ENCODE results near the gene DUSP18. TPM values are rescaled to one million over a fixed set of nuclear protein-coding genes. Genes with fewer than 3 reads are reported as not detected.

DUSP18 gene
- total and polyA plus RNA-seq, 2 of the 4 experiments (the other 2 are of a cell fraction): 14.9 TPM

- no peak overlapping the region for H3K9ac ChIP-seq (ENCODE audit: low read depth, low read length)
- ATAC-seq (ENCODE audit: low read depth): no peak
- in situ Hi-C loops (cut with MboI; ENCODE audit: low sequenced_read_pairs): no loop called here
Measured at GRCh38 chr22:30643055-30643875, 24.4 kb downstream of the DUSP18 start.

More at GRCh38 chr22:30643055-30643875, 24.4 kb downstream of the DUSP18 start:
- Histone ChIP-seq H3K27ac (ENCODE audit: insufficient read depth, low read length) (no peak overlapping the region), H2AK9ac (replicated peaks; ENCODE audit: low read depth, low read length, poor library complexity) (peak overlapping the region; percentile 82), H3K4ac (ENCODE audit: low read depth, low read length) (0 out of 2 replicates have a peak overlapping the region, but pooled peaks have one; percentile 12), H2BK5ac (ENCODE audit: low read depth, low read length, poor library complexity, severe bottlenecking) (no peak overlapping the region), H3K9me3 (ENCODE audit: control insufficient read depth, insufficient read depth, low read length) (no peaks in the 10 kb centered on the region), H2BK20ac (ENCODE audit: low read depth, low read length) (no peak overlapping the region; the same call in 1 of the 2 replicates), H3K56ac (ENCODE audit: extremely low read depth, insufficient read depth, low read length) (no peak overlapping the region), H4K20me1 (ENCODE audit: insufficient read depth, low read length) (peaks cover 8% of the 10 kb centered on the region), H3K9me1 (ENCODE audit: insufficient read depth, low read length) (peaks cover 11% of the 10 kb centered on the region), H3K4me2 (ENCODE audit: low read depth, low read length) (no peak overlapping the region), H3K36me3 (ENCODE audit: control insufficient read depth, insufficient read depth, low read length) (no peaks in the 10 kb centered on the region), H2AK5ac (ENCODE audit: low read depth, low read length) (peak overlapping the region; percentile 54; the same call in 1 of the 2 replicates), H3K79me1 (ENCODE audit: low read depth in 1 of 2, low read length in 2 of 2) (peaks cover 10 to 44% of the 10 kb centered on the region in 2 experiments), H3K14ac (replicated peaks; ENCODE audit: low read depth, low read length) (no peak overlapping the region), H3K18ac (ENCODE audit: low read depth, low read length) (no peak overlapping the region), H3K23ac (ENCODE audit: low read depth, low read length) (0 out of 2 replicates have a peak overlapping the region, but pooled peaks have one; percentile 8), H2AFZ (replicated peaks; ENCODE audit: low read length, poor library complexity) (peak overlapping the region; percentile 70), H2BK120ac (ENCODE audit: low read depth, low read length) (no peak overlapping the region), H4K91ac (ENCODE audit: insufficient read depth, low read depth, low read length) (no peak overlapping the region; the same call in 1 of the 2 replicates), H3K4me1 (ENCODE audit: control insufficient read depth, insufficient read depth, low read length) (peaks cover 8% of the 10 kb centered on the region), H2BK15ac (ENCODE audit: low read depth, low read length) (no peak overlapping the region), H4K8ac (ENCODE audit: low read depth in 2 of 2, low read length in 2 of 2) (0 out of 4 replicates have a peak overlapping the region, but pooled peaks of 1 of the 2 experiments have one; percentile 15), H3K4me3 (ENCODE audit: insufficient read depth, low read depth, low read length) (no peak overlapping the region), H4K5ac (ENCODE audit: low read depth, low read length) (no peak overlapping the region), H3K27me3 (ENCODE audit: control insufficient read depth, insufficient read depth, low read length) (no peaks in the 10 kb centered on the region)
- ChIA-PET POLR2A (ENCODE audit: unreplicated experiment) (no interaction called here), CTCF (no interaction called here)
- TF ChIP-seq, protein P1, sequence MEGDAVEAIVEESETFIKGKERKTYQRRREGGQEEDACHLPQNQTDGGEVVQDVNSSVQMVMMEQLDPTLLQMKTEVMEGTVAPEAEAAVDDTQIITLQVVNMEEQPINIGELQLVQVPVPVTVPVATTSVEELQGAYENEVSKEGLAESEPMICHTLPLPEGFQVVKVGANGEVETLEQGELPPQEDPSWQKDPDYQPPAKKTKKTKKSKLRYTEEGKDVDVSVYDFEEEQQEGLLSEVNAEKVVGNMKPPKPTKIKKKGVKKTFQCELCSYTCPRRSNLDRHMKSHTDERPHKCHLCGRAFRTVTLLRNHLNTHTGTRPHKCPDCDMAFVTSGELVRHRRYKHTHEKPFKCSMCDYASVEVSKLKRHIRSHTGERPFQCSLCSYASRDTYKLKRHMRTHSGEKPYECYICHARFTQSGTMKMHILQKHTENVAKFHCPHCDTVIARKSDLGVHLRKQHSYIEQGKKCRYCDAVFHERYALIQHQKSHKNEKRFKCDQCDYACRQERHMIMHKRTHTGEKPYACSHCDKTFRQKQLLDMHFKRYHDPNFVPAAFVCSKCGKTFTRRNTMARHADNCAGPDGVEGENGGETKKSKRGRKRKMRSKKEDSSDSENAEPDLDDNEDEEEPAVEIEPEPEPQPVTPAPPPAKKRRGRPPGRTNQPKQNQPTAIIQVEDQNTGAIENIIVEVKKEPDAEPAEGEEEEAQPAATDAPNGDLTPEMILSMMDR (conservative IDR thresholded peaks at IDR 0.05; ENCODE audit: low read depth, low read length): no peak
- TF ChIP-seq NFE2L2 (IDR thresholded peaks at IDR 0.05; ENCODE audit: low read depth, low read length) (no peak), RFX5 (IDR thresholded peaks at IDR 0.05; ENCODE audit: low read depth, low read length) (no peak), MXI1 (IDR thresholded peaks at IDR 0.05; ENCODE audit: borderline replicate concordance, low read depth, low read length) (no peak), POLR2A (IDR thresholded peaks at IDR 0.05; ENCODE audit: low read depth, low read length) (no peak), RCOR1 (IDR thresholded peaks at IDR 0.05; ENCODE audit: insufficient replicate concordance, low read length) (no peak), MAFK (IDR thresholded peaks at IDR 0.05; ENCODE audit: low read depth, low read length) (no peak), RAD21 (IDR thresholded peaks at IDR 0.05; ENCODE audit: low read length) (no peak)
- 75% methylated on average over 2 of the region's 16 CpGs; no CpG with 5 or more reads in 1 of the 2 experiments for WGBS, 2 experiments (ENCODE audit: extremely low coverage in 2 of 2, insufficient read length in 1 of 2)
- no TSS peak for BruUV-seq (replicated peaks)
- intact Hi-C loops (cut with micrococcal nuclease) (no loop called here), dilution Hi-C loops (cut with HindIII; ENCODE audit: low sequenced_read_pairs, unreplicated experiment) (no loop called here)
- no peak for DNase-seq
